Osteoblast (primary cell): ENCODE data around the gene CAMTA1. TPM values are rescaled to one million over a fixed set of nuclear protein-coding genes. Genes with fewer than 3 reads are reported as not detected.

Experiments used
- DNase-seq: peaks from one replicate; pipeline ENCODE4 v3.0.0; 2011; ENCODE audit warnings: low spot score, mixed read lengths; ENCODE audit not compliant: insufficient read length; ENCODE audit errors: missing footprints
- H2AFZ ChIP-seq: 2 replicates; pipeline ENCODE4 v1.6.0; 2011; ENCODE audit warnings: mild to moderate bottlenecking, low read length
- H3K27ac ChIP-seq: 2 replicates; pipeline ENCODE4 v1.5.1; 2011; ENCODE audit warnings: mild to moderate bottlenecking, low read depth, low read length, moderate library complexity
- H3K27me3 ChIP-seq: 2 replicates; pipeline ENCODE4 v1.6.0; 2012; ENCODE audit warnings: mild to moderate bottlenecking, control low read depth, inconsistent platforms, low read length, moderate library complexity; ENCODE audit not compliant: insufficient read depth
- H3K36me3 ChIP-seq: 2 replicates; pipeline ENCODE4 v1.5.1; 2011; ENCODE audit warnings: mild to moderate bottlenecking, low read length, control low read depth, moderate library complexity; ENCODE audit not compliant: insufficient read depth
- H3K4me1 ChIP-seq: 2 replicates; pipeline ENCODE4 v1.5.1; 2011; ENCODE audit warnings: mild to moderate bottlenecking, low read length, control low read depth, moderate library complexity; ENCODE audit not compliant: insufficient read depth
- H3K4me2 ChIP-seq: 2 replicates; pipeline ENCODE4 v1.6.0; 2011; ENCODE audit warnings: mild to moderate bottlenecking, low read length; ENCODE audit not compliant: insufficient read depth
- H3K4me3 ChIP-seq: fragments of 200-600 bp; sonication (generic); 3 replicates; pipeline ENCODE4 v1.5.1; 2012; ENCODE audit warnings: mild to moderate bottlenecking, low read length, inconsistent platforms; ENCODE audit not compliant: insufficient read depth
- H3K79me2 ChIP-seq: 2 replicates; pipeline ENCODE4 v1.6.0; 2012; ENCODE audit warnings: mild to moderate bottlenecking, low read length, control low read depth, inconsistent platforms; ENCODE audit not compliant: insufficient read depth
- H3K9me3 ChIP-seq: 2 replicates; pipeline ENCODE4 v1.5.1; 2011; ENCODE audit warnings: low read depth, low read length, control low read depth
- H4K20me1 ChIP-seq: 2 replicates; pipeline ENCODE4 v1.6.0; 2012; ENCODE audit warnings: mild to moderate bottlenecking, low read length, control low read depth; ENCODE audit not compliant: insufficient read depth
- total RNA-seq: library from RNA; depleted of rRNA; stranded (reverse); fragments of >200 nt; gene quantifications from 2 replicates; pipeline ENCODE4 v1.2.3, GENCODE V29; 2012
- TF ChIP-seq, protein P1 (sequence below): IDR thresholded peaks from 2 replicates; pipeline ENCODE4 v1.5.1; 2011; ENCODE audit warnings: mild to moderate bottlenecking, low read depth, low read length, moderate library complexity; ENCODE audit errors: extremely low read depth

The CAMTA1 gene
- total RNA-seq, 1 donor: 47.4 TPM

DNA sequence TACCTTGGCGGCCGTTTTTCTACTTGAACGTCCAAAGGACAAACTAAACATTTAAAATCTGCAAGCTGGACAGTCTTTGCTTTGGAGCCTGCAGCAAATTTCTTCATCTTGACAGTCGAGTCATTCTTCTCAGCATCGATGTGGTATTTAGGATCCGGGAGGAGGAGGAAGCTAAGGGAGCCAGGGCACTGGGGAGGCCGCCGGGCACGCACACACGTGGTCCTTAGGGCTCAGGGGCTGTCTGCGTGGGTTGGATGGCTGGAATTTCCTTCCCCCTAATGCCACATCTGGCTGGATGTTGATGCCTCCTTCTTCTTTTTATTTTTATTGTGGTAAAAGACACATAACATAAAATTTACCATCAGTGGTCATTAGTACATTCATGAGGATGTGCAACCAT lies 300.9 kb downstream of the CAMTA1 start:
- H3K9me3 ChIP-seq: no peaks in the 10 kb centered on the region
- H2AFZ ChIP-seq: no peak overlapping the region
- H3K27me3 ChIP-seq: peaks cover 12% of the 10 kb centered on the region
- H3K79me2 ChIP-seq: no peaks in the 10 kb centered on the region
- no peak overlapping the region for H3K4me3 ChIP-seq
- TF ChIP-seq, protein P1, sequence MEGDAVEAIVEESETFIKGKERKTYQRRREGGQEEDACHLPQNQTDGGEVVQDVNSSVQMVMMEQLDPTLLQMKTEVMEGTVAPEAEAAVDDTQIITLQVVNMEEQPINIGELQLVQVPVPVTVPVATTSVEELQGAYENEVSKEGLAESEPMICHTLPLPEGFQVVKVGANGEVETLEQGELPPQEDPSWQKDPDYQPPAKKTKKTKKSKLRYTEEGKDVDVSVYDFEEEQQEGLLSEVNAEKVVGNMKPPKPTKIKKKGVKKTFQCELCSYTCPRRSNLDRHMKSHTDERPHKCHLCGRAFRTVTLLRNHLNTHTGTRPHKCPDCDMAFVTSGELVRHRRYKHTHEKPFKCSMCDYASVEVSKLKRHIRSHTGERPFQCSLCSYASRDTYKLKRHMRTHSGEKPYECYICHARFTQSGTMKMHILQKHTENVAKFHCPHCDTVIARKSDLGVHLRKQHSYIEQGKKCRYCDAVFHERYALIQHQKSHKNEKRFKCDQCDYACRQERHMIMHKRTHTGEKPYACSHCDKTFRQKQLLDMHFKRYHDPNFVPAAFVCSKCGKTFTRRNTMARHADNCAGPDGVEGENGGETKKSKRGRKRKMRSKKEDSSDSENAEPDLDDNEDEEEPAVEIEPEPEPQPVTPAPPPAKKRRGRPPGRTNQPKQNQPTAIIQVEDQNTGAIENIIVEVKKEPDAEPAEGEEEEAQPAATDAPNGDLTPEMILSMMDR: no peak
- H3K4me1 ChIP-seq: no peaks in the 10 kb centered on the region
- DNase-seq: no peak
- H3K4me2 ChIP-seq: no peak overlapping the region
- no peaks in the 10 kb centered on the region for H3K36me3 ChIP-seq
- no peak overlapping the region for H3K27ac ChIP-seq
- no peaks in the 10 kb centered on the region for H4K20me1 ChIP-seq

DNA sequence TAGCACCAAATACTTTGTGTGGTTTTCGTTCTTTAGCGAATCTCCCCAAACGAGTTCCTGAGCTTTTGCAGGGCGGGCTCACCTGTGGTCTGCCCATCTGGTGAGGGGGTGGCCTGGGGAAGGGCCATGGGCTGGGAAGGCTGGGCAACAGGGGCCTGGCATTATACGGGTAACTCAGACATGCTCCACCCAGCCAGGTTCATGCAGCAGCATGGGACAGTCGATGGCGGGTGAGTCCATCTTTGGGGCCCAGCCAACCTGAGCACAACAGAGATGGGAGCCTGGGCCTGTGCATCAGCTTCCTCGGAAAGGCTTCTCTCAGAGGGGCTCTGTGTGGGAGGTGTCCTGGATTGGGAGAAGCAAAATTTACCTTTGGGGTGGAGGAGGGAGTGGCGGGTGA lies 302.6 kb downstream of the CAMTA1 start:
- H3K4me3 ChIP-seq: no peak overlapping the region

DNA sequence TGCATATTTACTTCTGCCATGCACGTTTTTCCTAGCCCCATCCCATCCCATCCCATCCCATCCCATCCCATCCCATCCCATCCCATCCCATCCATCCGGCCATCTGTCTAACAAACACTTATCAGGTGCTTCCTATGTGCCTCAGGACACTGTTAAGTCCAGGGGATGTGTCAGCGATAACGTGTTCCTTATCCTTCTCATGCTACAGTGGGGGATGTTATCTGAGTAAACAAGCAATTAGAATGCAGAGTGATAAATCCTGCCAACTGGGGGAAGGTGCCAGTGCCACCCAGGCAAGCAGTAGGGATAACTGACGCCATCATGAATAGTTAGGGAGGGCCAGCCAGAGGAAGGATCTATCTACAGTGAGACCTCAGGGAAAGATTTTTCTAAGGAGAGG lies 304.2 kb downstream of the CAMTA1 start:
- no peaks in the 10 kb centered on the region for H3K9me3 ChIP-seq
- no peak overlapping the region for H3K4me2 ChIP-seq
- H3K4me3 ChIP-seq: no peak overlapping the region
- DNase-seq: no peak
- peaks cover 35% of the 10 kb centered on the region for H3K27me3 ChIP-seq
- no peaks in the 10 kb centered on the region for H4K20me1 ChIP-seq
- H3K36me3 ChIP-seq: no peaks in the 10 kb centered on the region
- H3K4me1 ChIP-seq: no peaks in the 10 kb centered on the region
- H2AFZ ChIP-seq: no peak overlapping the region
- H3K79me2 ChIP-seq: no peaks in the 10 kb centered on the region
- no peak overlapping the region for H3K27ac ChIP-seq
- TF ChIP-seq, protein P1: no peak

More for the DNA sequence above, 302.6 kb downstream of the CAMTA1 start:
- Histone ChIP-seq H3K9me3 (no peaks in the 10 kb centered on the region), H4K20me1 (no peaks in the 10 kb centered on the region), H3K36me3 (no peaks in the 10 kb centered on the region), H3K4me1 (no peaks in the 10 kb centered on the region), H2AFZ (no peak overlapping the region), H3K27ac (no peak overlapping the region), H3K79me2 (no peaks in the 10 kb centered on the region), H3K27me3 (peaks cover 25% of the 10 kb centered on the region), H3K4me2 (no peak overlapping the region)
- no peak for DNase-seq
- TF ChIP-seq, protein P1: no peak

DNA sequence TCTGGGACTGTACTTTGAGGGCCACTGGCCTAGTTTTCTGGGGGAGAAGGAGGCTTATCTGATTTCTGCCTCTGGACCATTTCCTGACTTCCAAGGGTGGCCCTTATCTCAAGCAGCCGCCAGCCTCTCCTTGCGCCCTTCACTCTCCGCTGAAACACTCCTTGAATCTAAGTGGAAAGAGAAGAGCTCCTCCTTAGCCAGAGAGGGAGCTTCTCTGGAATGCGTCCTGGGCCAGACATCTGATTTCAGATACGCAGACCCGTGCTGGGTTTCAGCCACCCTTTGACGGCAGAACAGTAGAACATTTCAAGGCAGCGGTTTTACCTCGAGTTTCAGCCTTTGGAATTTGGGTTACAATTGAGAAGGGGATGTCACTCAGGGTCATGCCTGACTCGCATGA lies 308.0 kb downstream of the CAMTA1 start:
- no peak overlapping the region for H2AFZ ChIP-seq
- no peaks in the 10 kb centered on the region for H3K4me1 ChIP-seq
- TF ChIP-seq, protein P1: no peak
- no peak for DNase-seq
- no peak overlapping the region for H3K4me3 ChIP-seq
- no peak overlapping the region for H3K27ac ChIP-seq
- peaks cover 47% of the 10 kb centered on the region for H3K27me3 ChIP-seq
- no peaks in the 10 kb centered on the region for H4K20me1 ChIP-seq
- no peaks in the 10 kb centered on the region for H3K79me2 ChIP-seq
- no peak overlapping the region for H3K4me2 ChIP-seq
- H3K9me3 ChIP-seq: no peaks in the 10 kb centered on the region
- H3K36me3 ChIP-seq: no peaks in the 10 kb centered on the region
